Islet precursor cell (in vitro differentiated cells): Measurements from ENCODE around the gene CABP1.
"Not testable (repeated sequence)": the region's sequence is repeated elsewhere in the genome, so short reads cannot be mapped to it uniquely, and the experiment has no call there.

Source experiments
- DNase-seq: peaks from one replicate; pipeline ENCODE4 v3.0.0-alpha.2; 2018

CABP1 gene

DNA sequence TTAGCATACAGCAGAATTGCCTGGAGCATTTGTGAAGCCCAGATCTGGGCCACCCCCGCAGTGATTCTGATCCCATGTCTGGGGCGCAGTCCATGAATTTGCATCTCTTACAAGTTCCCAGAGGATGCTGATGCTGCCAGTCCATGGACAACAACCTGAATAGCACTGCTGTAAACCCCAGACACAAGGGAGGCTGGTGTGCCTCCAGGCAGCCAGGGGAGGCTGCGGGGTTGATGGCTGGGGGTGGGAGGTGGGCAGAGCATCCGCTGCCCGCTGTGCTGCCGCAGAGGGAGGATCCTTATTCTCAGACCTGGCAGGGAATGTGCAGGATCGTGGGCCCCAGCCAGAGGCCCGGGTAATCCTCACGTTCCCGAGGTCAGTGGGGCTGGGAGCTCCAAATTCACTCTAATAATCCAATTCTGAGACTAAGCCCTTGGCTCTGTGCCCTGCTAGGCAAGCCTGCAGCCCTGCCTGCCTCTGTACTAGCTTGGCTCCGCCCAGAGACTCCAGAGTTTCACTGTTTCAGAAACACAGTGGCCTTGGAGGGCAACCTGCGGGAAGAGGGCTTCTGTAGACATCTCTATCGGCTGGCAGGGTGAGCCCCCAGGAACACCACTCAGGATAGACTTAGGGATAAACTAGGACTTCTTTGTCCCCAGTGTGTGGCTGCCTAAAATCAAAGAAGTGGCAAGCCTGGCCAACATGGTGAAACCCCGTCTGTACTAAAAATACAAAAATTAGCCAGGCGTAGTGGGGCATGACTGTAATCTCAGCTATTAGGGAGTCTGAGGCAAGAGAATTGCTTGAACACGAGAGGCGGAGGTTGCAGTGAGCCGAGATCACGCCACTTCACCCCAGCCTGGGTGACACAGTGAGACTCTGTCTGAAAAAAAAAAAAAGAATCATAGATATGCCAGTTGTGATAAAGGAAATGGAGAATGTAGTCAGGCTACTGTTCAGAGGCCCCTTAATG, 28.7 kb downstream of the CABP1 start:
- DNase-seq: no peak

DNA sequence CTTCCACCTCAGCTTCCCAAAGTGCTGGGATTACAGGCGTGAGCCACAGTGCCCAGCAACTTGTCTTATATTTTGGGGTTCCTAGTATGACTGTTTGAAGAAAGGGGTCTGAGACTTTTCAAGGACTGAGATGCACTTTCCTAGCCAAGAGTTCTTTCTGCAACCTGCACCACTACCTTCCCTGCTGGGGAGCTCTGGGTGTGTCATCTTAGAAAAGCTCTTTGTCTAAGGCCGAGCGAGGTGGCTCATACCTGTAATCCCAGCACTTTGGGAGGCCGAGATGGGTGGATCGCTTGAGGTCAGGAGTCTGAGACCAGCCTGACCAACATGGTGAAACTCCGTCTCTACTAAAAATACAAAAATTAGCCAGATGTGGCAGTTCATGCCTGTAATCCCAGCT, 29.8 kb downstream of the CABP1 start:
- DNase-seq: not testable (repeated sequence)

DNA sequence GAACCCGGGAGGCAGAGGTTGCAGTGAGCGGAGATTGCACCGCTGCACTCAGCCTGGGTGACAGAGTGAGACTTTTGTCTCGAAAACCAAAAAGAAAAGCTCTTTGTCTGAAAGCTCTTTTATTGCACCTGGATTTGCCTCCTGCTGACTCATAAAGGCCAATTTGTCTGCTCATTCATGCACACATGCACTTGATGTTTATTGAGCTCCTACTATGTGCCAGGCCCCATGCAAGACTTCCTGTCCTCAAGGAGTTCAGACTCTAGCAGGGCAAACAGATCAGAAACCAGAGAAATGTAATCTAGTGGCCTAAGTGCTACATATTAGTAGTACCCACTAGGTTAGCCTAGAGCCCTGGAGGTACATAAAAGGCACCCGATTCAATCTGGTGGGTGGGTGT, 30.2 kb downstream of the CABP1 start:
- no peak for DNase-seq

GRCh38 chr12:120674097-120674636, 33.7 kb downstream of the CABP1 start:
- DNase-seq: peak; percentile 72

- DNase-seq: peak; percentile 75
Observed at GRCh38 chr12:120677765-120678473, 37.5 kb downstream of the CABP1 start.

GRCh38 chr12:120678572-120678971, 38.1 kb downstream of the CABP1 start:
- DNase-seq: no peak

DNA sequence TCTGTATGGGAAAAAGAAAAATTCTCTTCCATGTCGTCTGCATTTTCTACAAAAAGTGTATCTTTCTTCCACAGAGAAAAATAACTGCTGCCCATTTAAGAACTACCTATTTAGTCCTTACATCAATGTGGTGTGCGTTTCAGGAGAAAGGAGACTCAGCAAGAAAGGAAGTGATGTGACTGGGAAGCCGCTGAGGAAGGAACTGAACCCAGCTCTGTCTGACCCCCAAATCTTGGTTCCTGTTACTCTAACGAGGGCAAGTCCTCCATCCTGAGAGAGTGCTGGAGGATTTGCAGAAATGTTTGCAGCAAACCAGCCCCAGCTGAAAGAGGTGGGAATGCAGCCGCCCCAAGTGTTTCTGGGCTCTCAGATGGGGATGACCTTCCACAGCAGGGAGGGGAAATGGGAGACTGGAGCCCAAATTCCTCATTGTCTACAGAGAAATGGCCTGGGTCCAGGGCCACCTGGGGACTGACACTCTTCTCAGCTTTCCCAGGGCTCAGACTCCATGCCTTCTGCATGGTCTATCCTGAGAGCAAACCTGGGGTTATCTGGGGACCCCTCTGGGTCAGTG, 39.8 kb downstream of the CABP1 start:
- no peak for DNase-seq

DNA sequence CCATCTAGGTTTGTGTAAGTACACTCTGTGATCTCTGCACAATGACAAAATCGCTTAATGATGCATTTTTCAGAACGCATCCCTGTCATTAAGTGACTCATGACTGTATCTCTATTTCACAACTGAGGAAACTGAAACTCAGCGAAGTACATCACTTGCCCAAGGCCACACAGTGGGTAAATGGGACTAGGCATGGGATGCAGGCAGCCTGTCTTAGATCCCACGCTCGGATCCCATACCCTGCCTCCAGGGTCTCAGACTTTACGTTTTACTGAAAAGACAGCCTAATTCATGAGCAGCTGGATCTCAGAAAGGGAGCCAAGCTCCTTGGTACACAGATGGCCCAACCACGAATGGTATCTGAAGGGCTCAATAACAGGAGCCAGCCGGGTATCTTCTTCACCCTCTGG, 44.1 kb downstream of the CABP1 start:
- DNase-seq: no peak

DNA sequence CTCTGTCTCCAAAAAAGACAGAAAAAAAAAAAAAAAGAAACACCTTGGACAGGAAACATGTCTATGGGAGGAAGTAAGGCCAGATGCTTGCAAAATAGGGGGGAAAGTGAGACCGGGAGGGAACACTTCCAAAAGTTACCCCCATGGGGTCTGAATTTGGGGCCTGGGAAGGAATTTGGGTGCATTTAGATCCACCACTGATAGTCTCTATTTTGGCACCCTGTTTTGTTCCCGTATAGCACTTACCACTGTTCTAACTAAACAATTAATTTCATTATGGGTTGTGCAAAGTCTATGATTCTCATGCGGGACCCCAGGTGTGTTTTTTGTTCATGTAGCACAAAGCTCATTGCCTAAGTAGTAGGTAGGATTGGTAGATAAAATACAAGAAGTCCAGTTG, 45.1 kb downstream of the CABP1 start:
- DNase-seq: no peak

DNA sequence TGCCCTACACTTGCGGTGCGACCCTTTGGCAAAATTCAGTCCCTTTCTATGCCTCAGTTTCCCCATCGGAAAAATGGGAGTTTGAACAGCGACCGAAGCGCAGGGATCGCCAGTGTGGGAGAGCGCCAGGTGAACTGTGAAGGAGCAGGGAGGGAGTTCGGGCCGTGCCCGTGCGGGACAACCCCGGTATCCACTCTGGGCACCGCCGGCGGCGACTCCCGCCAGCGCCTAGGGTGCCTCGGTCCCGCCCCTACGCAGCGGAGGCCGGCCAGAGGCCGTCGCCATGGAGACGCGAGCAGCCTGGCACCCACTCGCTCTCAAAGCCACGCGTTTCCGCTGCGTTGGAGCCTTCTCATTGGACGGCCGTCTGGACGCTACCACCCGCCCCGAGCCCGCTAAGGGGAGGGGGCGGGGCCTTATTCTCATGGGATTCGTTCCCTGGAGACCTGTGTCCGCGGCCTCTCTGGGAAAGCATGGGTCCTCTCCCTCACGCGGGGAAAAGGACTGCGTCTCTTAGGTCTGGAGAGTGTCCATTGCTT, 45.8 kb downstream of the CABP1 start:
- peak; percentile 99 for DNase-seq

DNA sequence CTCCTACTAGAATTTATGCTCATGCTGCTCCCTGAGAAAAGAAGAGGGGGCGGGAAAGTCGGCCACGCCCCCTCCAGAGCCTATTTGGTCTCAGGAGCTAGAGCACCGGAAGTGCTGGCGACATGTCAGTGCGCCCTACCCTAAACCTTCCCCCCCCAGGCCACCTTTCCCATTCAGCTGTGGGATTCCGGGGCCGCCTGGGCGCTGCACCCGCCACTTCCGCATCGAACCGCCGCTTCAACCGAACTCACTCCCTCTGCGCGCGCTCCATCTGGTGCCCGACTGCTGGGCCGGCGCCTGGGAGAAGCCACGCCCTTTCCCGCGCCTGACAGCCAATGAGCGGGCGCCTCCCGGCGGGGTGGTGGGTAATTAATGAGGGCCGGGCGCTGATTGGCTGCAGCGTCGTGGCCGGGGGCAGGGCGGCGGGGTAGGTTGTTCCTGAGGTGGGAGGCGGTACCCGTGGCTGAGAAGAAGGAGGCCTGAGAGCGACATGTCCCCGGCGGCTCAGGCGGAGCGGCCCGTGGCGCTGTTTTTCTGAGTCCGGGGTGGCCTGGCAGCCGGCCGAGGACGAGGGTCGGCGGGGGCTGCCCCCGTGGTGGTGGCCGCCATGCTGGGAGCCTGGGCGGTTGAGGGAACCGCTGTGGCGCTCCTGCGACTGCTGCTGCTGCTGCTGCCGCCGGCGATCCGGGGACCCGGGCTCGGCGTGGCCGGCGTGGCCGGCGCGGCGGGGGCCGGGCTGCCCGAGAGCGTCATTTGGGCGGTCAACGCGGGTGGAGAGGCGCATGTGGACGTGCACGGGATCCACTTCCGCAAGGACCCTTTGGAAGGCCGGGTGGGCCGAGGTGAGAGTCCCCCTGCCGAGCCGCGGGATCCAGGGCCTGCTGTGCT, 46.5 kb downstream of the CABP1 start, which contains the start of gene MLEC:
TSS of gene MLEC (plus strand) at position 460 of the 888 bp plus-strand sequence. CDS start at position 608, 148 bp downstream.
- peak; percentile 100 for DNase-seq

DNA sequence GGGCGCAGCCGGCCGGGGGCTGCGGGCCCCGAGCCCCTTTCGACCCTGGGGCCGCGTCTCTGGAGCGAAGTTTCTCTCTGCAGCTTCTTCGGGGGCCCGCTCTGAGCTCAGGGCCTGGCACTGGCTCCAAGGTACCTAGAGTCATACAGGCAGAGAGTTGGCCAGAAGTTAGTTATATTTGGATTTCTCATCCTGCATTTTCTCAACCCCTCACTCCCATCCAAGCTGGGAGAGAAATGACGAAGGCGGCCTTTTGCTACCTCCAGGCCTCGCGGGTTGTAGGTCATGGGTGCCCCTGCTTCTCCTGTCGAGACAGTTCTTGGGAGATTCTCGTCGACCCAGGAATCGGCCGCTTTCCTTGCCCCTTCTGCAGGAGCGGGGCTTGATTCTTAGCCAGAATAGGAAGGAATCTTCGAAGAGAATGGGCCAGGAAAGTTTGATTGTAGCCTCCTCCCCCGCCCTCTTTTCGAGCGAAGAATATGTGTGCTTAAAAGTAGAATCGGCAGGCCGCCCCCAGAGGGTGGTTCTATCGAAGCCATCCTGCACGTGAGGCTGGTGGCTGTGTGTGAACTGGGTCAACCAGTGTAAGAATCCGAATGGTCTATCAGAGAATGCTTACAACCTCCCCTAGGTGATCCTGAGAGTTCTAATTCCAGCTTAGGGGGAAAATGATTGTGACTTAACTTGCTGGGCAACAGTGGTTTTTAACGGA, 47.3 kb downstream of the CABP1 start:
- DNase-seq: no peak

GRCh38 chr12:120688527-120689071, 48.2 kb downstream of the CABP1 start:
- no peak for DNase-seq

DNA sequence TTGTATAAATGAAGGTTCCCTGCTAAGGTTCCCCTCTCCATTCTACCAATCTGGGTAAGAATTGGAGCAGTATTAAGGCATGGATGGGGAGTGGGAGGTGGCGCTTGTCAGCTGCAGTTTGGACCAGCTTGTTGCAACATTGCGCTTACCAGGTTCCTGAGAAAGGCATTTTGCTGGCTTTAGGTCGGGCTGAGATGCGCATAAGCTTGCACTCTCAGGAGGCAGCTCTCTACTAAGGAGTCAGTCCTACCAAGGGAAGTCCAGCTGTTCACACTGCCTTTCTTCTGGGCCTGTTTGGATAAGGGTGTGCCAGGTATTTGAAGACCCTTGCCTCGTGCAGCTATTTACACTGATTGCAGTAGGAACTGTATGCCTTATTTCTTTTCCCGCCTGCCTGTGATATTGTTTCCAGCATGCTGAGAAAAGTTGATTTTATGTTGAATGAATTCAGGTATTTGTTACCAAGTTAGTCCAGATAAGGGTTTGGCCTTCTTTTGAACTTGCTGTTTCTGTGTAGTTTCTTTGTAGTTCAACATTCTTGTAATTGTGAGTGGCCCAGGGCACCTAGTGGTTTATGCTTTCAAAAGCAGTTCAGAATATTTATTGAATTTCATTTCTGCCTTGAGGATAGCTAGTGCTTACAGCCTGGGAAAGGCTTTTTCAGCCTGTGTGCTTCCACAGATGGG, 49.1 kb downstream of the CABP1 start:
- no peak for DNase-seq

- no peak for DNase-seq
Observed at GRCh38 chr12:120690083-120690450, 49.6 kb downstream of the CABP1 start.

DNA sequence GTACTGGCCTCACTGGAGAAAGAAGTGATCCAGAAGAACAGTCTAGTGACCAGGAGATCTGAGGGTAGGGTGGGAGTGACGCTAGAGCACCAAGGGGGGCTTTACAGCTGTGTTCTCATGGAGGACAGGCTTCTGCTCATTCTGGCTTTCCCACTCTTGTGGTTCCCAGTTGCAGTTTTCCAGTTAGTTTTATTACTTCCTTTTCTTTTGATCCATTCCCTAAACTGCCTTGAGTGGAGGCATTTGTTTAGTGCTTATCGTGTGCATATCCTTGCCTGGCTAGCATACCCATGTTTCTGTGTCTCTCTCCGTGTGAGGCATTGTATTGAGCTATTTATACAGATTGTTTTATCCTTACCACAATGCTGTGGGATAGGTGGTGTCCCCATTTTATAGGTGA, 50.6 kb downstream of the CABP1 start:
- DNase-seq: peak; percentile 34

DNA sequence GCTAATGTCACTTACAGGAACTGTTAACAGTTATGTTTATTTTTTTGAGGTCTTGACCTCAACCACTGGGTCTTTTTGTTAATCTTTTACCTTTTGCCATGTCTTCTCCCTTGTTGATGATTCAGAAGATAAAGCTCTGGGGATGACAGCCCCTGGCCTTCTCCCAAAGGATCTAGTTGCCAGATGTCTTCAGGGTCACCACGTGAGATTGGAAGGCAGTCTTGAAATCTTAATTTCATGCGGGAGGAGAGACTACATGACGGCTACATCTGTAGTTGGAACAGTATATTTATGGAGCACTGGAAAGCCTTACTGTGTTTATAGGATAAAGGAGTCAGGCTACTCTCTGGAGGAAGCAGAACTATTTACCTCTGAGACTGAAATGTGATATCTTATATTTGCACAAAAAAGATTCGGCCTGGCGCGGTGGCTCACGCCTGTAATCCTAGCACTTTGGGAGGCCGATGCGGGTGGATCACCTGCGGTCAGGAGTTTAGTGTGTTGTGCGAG, 52.2 kb downstream of the CABP1 start:
- no peak for DNase-seq

DNA sequence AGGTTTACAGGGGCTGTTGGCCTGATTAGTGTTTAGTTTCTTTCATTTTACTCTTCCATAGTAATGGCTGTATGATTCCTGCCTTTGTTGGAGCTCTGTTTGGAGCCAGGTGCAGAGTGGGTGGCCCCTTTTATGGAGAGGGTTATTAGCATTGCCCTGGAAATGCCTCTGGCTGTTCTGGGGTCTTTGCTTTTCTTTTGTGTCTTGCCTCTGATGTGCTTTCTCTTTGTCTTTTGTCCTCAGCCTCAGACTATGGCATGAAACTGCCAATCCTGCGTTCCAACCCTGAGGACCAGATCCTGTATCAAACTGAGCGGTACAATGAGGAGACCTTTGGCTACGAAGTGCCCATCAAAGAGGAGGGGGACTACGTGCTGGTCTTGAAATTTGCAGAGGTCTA, 53.4 kb downstream of the CABP1 start:
- DNase-seq: no peak

- DNase-seq: no peak
Observed at GRCh38 chr12:120696626-120697025, 56.2 kb downstream of the CABP1 start.

- no peak for DNase-seq
Observed at GRCh38 chr12:120697344-120697743, 56.9 kb downstream of the CABP1 start.
